ENCODE measurements around the gene AVPR2. TPM values are rescaled to one million over a fixed set of nuclear protein-coding genes. Genes with fewer than 3 reads are reported as not detected.

AVPR2 gene
- total and polyA plus RNA-seq, 4 donors = 0.05 TPM; not detected in 3

DNA sequence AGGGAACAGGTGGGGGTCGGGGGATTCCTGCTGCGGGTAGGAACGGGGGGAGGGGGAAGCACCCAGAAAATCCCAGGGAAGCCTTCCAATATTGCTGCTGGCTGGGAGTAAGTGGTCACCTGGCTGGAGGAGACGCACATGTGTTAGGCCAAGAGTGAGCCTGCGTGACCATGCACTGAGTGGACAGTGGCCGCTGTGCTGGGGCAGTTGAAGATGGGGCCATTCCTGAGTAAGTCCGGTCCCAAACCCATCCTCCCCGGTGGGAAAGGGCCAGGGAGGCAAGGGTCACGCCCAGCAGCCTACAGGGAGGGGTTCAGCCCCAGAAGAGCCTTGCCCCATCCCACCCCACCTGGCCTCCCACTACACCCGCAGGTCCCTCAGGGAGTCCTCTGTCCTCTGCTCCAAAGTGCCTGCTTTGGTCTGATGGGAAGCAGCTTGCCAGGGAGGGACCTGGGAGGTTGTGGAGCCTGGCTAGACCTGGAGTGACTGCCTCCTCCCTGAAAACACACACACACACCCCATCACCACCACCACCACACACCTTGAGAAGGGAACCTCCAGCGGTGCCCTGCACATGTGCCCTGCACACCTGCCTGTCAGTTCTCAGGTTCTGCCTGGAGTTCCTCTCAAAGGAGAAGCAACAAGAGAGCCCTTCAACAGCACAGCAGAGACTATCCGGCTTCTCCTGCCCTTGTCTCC lies 24.6 kb upstream of the AVPR2 start:
- no peak overlapping the region for H3K9ac ChIP-seq (ENCODE audit: low read depth in 1 of 2, low read length in 2 of 2)
- peaks cover 0 to 7% (median 0%) of the 10 kb centered on the region in 4 donors for H3K27me3 ChIP-seq (ENCODE audit: control insufficient read depth in 4 of 4, insufficient read depth in 4 of 4, low read length in 3 of 4)
- 45% methylated on average over 12 of the region's 12 CpGs for WGBS
- TF ChIP-seq, protein P1, sequence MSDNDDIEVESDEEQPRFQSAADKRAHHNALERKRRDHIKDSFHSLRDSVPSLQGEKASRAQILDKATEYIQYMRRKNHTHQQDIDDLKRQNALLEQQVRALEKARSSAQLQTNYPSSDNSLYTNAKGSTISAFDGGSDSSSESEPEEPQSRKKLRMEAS (IDR thresholded peaks at IDR 0.05) = no peak
- TF ChIP-seq, protein P2, sequence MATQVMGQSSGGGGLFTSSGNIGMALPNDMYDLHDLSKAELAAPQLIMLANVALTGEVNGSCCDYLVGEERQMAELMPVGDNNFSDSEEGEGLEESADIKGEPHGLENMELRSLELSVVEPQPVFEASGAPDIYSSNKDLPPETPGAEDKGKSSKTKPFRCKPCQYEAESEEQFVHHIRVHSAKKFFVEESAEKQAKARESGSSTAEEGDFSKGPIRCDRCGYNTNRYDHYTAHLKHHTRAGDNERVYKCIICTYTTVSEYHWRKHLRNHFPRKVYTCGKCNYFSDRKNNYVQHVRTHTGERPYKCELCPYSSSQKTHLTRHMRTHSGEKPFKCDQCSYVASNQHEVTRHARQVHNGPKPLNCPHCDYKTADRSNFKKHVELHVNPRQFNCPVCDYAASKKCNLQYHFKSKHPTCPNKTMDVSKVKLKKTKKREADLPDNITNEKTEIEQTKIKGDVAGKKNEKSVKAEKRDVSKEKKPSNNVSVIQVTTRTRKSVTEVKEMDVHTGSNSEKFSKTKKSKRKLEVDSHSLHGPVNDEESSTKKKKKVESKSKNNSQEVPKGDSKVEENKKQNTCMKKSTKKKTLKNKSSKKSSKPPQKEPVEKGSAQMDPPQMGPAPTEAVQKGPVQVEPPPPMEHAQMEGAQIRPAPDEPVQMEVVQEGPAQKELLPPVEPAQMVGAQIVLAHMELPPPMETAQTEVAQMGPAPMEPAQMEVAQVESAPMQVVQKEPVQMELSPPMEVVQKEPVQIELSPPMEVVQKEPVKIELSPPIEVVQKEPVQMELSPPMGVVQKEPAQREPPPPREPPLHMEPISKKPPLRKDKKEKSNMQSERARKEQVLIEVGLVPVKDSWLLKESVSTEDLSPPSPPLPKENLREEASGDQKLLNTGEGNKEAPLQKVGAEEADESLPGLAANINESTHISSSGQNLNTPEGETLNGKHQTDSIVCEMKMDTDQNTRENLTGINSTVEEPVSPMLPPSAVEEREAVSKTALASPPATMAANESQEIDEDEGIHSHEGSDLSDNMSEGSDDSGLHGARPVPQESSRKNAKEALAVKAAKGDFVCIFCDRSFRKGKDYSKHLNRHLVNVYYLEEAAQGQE (IDR thresholded peaks at IDR 0.05) = no peak
- TF ChIP-seq GABPA (IDR thresholded peaks at IDR 0.05 in 1 of 2, conservative IDR thresholded peaks at IDR 0.05 in 1 of 2) (no peak), RAD21 (IDR thresholded peaks at IDR 0.05) (no peak), FOXA1 (IDR thresholded peaks at IDR 0.05) (no peak), TAF1 (conservative IDR thresholded peaks at IDR 0.05) (no peak), SP1 (IDR thresholded peaks at IDR 0.05) (no peak), YY1 (IDR thresholded peaks at IDR 0.05) (no peak), NR2F2 (IDR thresholded peaks at IDR 0.05) (no peak)
- TF ChIP-seq, protein P3, sequence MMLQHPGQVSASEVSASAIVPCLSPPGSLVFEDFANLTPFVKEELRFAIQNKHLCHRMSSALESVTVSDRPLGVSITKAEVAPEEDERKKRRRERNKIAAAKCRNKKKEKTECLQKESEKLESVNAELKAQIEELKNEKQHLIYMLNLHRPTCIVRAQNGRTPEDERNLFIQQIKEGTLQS (IDR thresholded peaks at IDR 0.05) = no peak
- TF ChIP-seq, protein P4, sequence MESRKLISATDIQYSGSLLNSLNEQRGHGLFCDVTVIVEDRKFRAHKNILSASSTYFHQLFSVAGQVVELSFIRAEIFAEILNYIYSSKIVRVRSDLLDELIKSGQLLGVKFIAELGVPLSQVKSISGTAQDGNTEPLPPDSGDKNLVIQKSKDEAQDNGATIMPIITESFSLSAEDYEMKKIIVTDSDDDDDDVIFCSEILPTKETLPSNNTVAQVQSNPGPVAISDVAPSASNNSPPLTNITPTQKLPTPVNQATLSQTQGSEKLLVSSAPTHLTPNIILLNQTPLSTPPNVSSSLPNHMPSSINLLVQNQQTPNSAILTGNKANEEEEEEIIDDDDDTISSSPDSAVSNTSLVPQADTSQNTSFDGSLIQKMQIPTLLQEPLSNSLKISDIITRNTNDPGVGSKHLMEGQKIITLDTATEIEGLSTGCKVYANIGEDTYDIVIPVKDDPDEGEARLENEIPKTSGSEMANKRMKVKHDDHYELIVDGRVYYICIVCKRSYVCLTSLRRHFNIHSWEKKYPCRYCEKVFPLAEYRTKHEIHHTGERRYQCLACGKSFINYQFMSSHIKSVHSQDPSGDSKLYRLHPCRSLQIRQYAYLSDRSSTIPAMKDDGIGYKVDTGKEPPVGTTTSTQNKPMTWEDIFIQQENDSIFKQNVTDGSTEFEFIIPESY (IDR thresholded peaks at IDR 0.05) = no peak
- TF ChIP-seq, protein P5, sequence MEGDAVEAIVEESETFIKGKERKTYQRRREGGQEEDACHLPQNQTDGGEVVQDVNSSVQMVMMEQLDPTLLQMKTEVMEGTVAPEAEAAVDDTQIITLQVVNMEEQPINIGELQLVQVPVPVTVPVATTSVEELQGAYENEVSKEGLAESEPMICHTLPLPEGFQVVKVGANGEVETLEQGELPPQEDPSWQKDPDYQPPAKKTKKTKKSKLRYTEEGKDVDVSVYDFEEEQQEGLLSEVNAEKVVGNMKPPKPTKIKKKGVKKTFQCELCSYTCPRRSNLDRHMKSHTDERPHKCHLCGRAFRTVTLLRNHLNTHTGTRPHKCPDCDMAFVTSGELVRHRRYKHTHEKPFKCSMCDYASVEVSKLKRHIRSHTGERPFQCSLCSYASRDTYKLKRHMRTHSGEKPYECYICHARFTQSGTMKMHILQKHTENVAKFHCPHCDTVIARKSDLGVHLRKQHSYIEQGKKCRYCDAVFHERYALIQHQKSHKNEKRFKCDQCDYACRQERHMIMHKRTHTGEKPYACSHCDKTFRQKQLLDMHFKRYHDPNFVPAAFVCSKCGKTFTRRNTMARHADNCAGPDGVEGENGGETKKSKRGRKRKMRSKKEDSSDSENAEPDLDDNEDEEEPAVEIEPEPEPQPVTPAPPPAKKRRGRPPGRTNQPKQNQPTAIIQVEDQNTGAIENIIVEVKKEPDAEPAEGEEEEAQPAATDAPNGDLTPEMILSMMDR (IDR thresholded peaks at IDR 0.05; ENCODE audit: low read depth, low read length, missing input control) = no peak
- H3K4me3 ChIP-seq (ENCODE audit: low read depth in 1 of 3, low read length in 3 of 3) = no peak overlapping the region
- H3K36me3 ChIP-seq (ENCODE audit: control insufficient read depth in 4 of 4, insufficient read depth in 3 of 4, low read depth in 1 of 4, low read length in 3 of 4) = no peaks in the 10 kb centered on the region
- H3K27ac ChIP-seq (ENCODE audit: low read depth in 1 of 2, low read length in 2 of 2) = no peak overlapping the region
- no peak for DNase-seq (ENCODE audit: low spot score)
- no peaks in the 10 kb centered on the region for H3K9me3 ChIP-seq (ENCODE audit: control insufficient read depth in 4 of 4, low read length in 3 of 4)
- no peaks in the 10 kb centered on the region for H3K4me1 ChIP-seq (ENCODE audit: control insufficient read depth in 4 of 4, insufficient read depth in 4 of 4, low read length in 3 of 4)

DNA sequence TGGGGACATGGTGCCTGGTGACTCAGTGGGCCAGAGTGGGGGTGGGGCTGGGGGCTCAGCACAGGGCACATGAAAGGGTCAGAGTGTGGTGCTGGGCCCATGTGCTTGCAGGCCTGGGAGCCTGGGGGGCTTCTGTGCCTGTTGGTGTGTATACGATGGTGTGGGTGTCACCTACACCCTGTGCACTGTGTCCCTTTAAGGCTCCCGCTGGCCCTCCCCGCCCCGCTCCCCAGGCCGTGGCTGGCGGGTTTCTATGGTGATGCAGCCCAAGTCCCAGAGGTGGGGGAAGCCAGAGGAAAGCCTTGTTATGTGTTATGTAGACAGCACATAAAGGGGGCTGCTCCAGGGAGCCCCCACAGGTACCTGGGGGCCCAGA lies 24.0 kb upstream of the AVPR2 start:
- no peak for DNase-seq (ENCODE audit: low spot score)
- H3K36me3 ChIP-seq (ENCODE audit: control insufficient read depth in 4 of 4, insufficient read depth in 3 of 4, low read depth in 1 of 4, low read length in 3 of 4) = no peaks in the 10 kb centered on the region
- TF ChIP-seq EGR1 (IDR thresholded peaks at IDR 0.05; ENCODE audit: low read depth in 2 of 2) = no peak
- H3K9me3 ChIP-seq (ENCODE audit: control insufficient read depth in 4 of 4, low read length in 3 of 4) = no peaks in the 10 kb centered on the region
- H3K4me1 ChIP-seq (ENCODE audit: control insufficient read depth in 4 of 4, insufficient read depth in 4 of 4, low read length in 3 of 4) = peaks cover 0 to 2% (median 0%) of the 10 kb centered on the region in 4 donors
- H3K9ac ChIP-seq (ENCODE audit: low read depth in 1 of 2, low read length in 2 of 2) = no peak overlapping the region
- WGBS = 12% methylated on average over 6 of the region's 6 CpGs
- H3K4me3 ChIP-seq (ENCODE audit: low read depth in 1 of 3, low read length in 3 of 3) = no peak overlapping the region
- peaks cover 0 to 7% (median 0%) of the 10 kb centered on the region in 4 donors for H3K27me3 ChIP-seq (ENCODE audit: control insufficient read depth in 4 of 4, insufficient read depth in 4 of 4, low read length in 3 of 4)
- H3K27ac ChIP-seq (ENCODE audit: low read depth in 1 of 2, low read length in 2 of 2) = no peak overlapping the region
